Activated CD4-positive, alpha-beta T cell treated with anti-CD3 and anti-CD28 coated beads, Interleukin-2, Interleukin-4, amounts not matched to agents 100 ng/mL and 50 ng/mL, durations not matched to agents 16 hours and 8 hours (primary cell): ENCODE data around the gene TMEM128.
"Not testable (repeated sequence)": the region's sequence is repeated elsewhere in the genome, so short reads cannot be mapped to it uniquely, and the experiment has no call there.

Source experiments
- DNase-seq: peaks from one replicate; pipeline ENCODE4 v3.0.0-alpha.2; 2020; ENCODE audit warnings: low spot score

TMEM128 gene

GRCh38 chr4:4188557-4188956, 59.5 kb downstream of the TMEM128 start:
- not testable (repeated sequence) for DNase-seq
